IMR-90 (cell line): ENCODE measurements around the gene SLC27A1. TPM values are rescaled to one million over a fixed set of nuclear protein-coding genes. Genes with fewer than 3 reads are reported as not detected.

Experiments used
- ATAC-seq: fragments of 200-7000 bp; cut with Tn5 transposase; 2 replicates; pipeline ENCODE4 v1.9.1; 2020; ENCODE audit warnings: low read depth, mild to moderate bottlenecking, moderate library complexity
- BruUV-seq: library from RNA; stranded (reverse); fragments of 400-500 nt; replicated peaks from 2 replicates; lab custom pipeline; 2021; lab: Mats Ljungman, UMichigan
- CTCF ChIA-PET: fragments of 300-600 bp; formaldehyde crosslinking; extraction: SDS; loops from one replicate; lab custom pipeline; 2021; ENCODE audit warnings: antibody characterized with exemption; lab: Yijun Ruan, JAX
- POLR2A ChIA-PET: fragments of 300-600 bp; sonication (Branson Sonifier 250); formaldehyde crosslinking; loops from one replicate; lab custom pipeline; 2022; ENCODE audit warnings: antibody characterized with exemption; ENCODE audit not compliant: unreplicated experiment; lab: Charles Lee
- DNase-seq: peaks from one replicate; pipeline ENCODE4 v3.0.0; 2013
- H2AFZ ChIP-seq: replicated peaks from 2 replicates; pipeline ENCODE3; 2013; ENCODE audit warnings: low read length, mild to moderate bottlenecking; ENCODE audit not compliant: poor library complexity
- H2AK5ac ChIP-seq: 2 replicates; pipeline ENCODE4 v1.6.1; 2013; ENCODE audit warnings: low read depth, low read length, inconsistent platforms
- H2AK9ac ChIP-seq: replicated peaks from 2 replicates; pipeline ENCODE3; 2013; ENCODE audit warnings: mild to moderate bottlenecking, low read depth, low read length, moderate library complexity; ENCODE audit not compliant: poor library complexity
- H2BK120ac ChIP-seq: 2 replicates; pipeline ENCODE4 v1.6.1; 2013; ENCODE audit warnings: low read depth, low read length, inconsistent platforms
- H2BK15ac ChIP-seq: 3 replicates; pipeline ENCODE4 v1.6.1; 2013; ENCODE audit warnings: low read depth, low read length, inconsistent platforms
- H2BK20ac ChIP-seq: 2 replicates; pipeline ENCODE4 v1.6.1; 2013; ENCODE audit warnings: low read depth, mild to moderate bottlenecking, inconsistent platforms, low read length, moderate library complexity
- H2BK5ac ChIP-seq: 2 replicates; pipeline ENCODE4 v1.6.1; 2013; ENCODE audit warnings: mild to moderate bottlenecking, low read depth, low read length, inconsistent platforms; ENCODE audit not compliant: poor library complexity, severe bottlenecking
- H3K14ac ChIP-seq: replicated peaks from 2 replicates; pipeline ENCODE4 v1.6.1; 2013; ENCODE audit warnings: low read depth, low read length, inconsistent platforms
- H3K18ac ChIP-seq: 2 replicates; pipeline ENCODE4 v1.6.1; 2013; ENCODE audit warnings: low read depth, low read length, control low read depth
- H3K23ac ChIP-seq: 2 replicates; pipeline ENCODE4 v1.6.1; 2013; ENCODE audit warnings: low read depth, low read length, inconsistent platforms
- H3K27ac ChIP-seq: 2 replicates; pipeline ENCODE4 v1.5.1; 2013; ENCODE audit warnings: mild to moderate bottlenecking, control low read depth, low read length; ENCODE audit not compliant: insufficient read depth
- H3K27me3 ChIP-seq: 2 replicates; pipeline ENCODE4 v1.6.1; 2013; ENCODE audit warnings: low read length; ENCODE audit not compliant: control insufficient read depth, insufficient read depth
- H3K36me3 ChIP-seq: 2 replicates; pipeline ENCODE4 v1.6.1; 2013; ENCODE audit warnings: low read length, mixed read lengths; ENCODE audit not compliant: control insufficient read depth, insufficient read depth
- H3K4ac ChIP-seq: 2 replicates; pipeline ENCODE4 v1.6.1; 2013; ENCODE audit warnings: low read depth, low read length, inconsistent platforms
- H3K4me1 ChIP-seq: 2 replicates; pipeline ENCODE4 v1.6.1; 2013; ENCODE audit warnings: low read length, mixed read lengths; ENCODE audit not compliant: control insufficient read depth, insufficient read depth
- H3K4me2 ChIP-seq: 2 replicates; pipeline ENCODE4 v1.6.1; 2013; ENCODE audit warnings: low read depth, mild to moderate bottlenecking, control low read depth, low read length, moderate library complexity
- H3K4me3 ChIP-seq: 2 replicates; pipeline ENCODE4 v1.5.1; 2013; ENCODE audit warnings: low read depth, mild to moderate bottlenecking, control low read depth, low read length, moderate library complexity; ENCODE audit not compliant: insufficient read depth
- H3K56ac ChIP-seq: 2 replicates; pipeline ENCODE4 v1.6.1; 2013; ENCODE audit warnings: low read length, inconsistent platforms; ENCODE audit not compliant: insufficient read depth; ENCODE audit errors: extremely low read depth
- H3K79me1 ChIP-seq, 2 experiments: 2 replicates each; pipeline ENCODE4 v1.6.1; 2013; ENCODE audit warnings: low read length in 2 of 2, inconsistent platforms in 1 of 2, low read depth in 1 of 2
- H3K9ac ChIP-seq: 2 replicates; pipeline ENCODE4 v1.6.1; 2013; ENCODE audit warnings: low read depth, low read length, control low read depth
- H3K9me1 ChIP-seq: 2 replicates; pipeline ENCODE4 v1.6.1; 2013; ENCODE audit warnings: low read length, inconsistent platforms; ENCODE audit not compliant: insufficient read depth
- H3K9me3 ChIP-seq: 2 replicates; pipeline ENCODE4 v1.6.1; 2013; ENCODE audit warnings: low read length; ENCODE audit not compliant: control insufficient read depth, insufficient read depth
- H4K20me1 ChIP-seq: 2 replicates; pipeline ENCODE4 v1.6.1; 2013; ENCODE audit warnings: low read length, inconsistent platforms; ENCODE audit not compliant: insufficient read depth
- H4K5ac ChIP-seq: 2 replicates; pipeline ENCODE4 v1.6.1; 2013; ENCODE audit warnings: mild to moderate bottlenecking, low read depth, low read length, control low read depth
- H4K8ac ChIP-seq, 2 experiments: 2 replicates each; pipeline ENCODE4 v1.6.1; 2013; ENCODE audit warnings: low read depth in 2 of 2, low read length in 2 of 2, control low read depth in 1 of 2, inconsistent platforms in 1 of 2
- H4K91ac ChIP-seq: 2 replicates; pipeline ENCODE4 v1.6.1; 2013; ENCODE audit warnings: low read depth, low read length, inconsistent platforms; ENCODE audit not compliant: insufficient read depth
- BHLHE40 ChIP-seq: fragments of 150-350 bp; IDR thresholded peaks from 2 replicates; pipeline ENCODE4 v1.6.1; 2016; ENCODE audit warnings: mild to moderate bottlenecking, low read depth, low read length
- CHD1 ChIP-seq: IDR thresholded peaks from 2 replicates; pipeline ENCODE4 v1.6.1; 2012; ENCODE audit warnings: low read depth, low read length, improper control_type of control experiment
- MAZ ChIP-seq: IDR thresholded peaks from 2 replicates; pipeline ENCODE4 v1.6.1; 2012; ENCODE audit warnings: low read depth, mild to moderate bottlenecking, low read length, improper control_type of control experiment, moderate library complexity, borderline replicate concordance
- MXI1 ChIP-seq: IDR thresholded peaks from 2 replicates; pipeline ENCODE4 v1.6.1; 2012; ENCODE audit warnings: low read depth, mild to moderate bottlenecking, low read length, moderate library complexity, borderline replicate concordance
- SMC3 ChIP-seq: fragments of 150-350 bp; IDR thresholded peaks from 2 replicates; pipeline ENCODE4 v1.6.1; 2016; ENCODE audit warnings: low read depth, mild to moderate bottlenecking, antibody characterized with exemption, low read length, moderate library complexity
- WGBS, 2 experiments: methylation state at CpG; one replicate each; pipeline versions ENCODE4 v1.1.5 to v1.1.7; 2013; ENCODE audit warnings: missing lambda C conversion rate in 2 of 2; ENCODE audit not compliant: insufficient read length in 1 of 2; ENCODE audit errors: extremely low coverage in 2 of 2; 5-methylcytosine and 5-hydroxymethylcytosine counted together
- dilution Hi-C: fragments of 300-500 bp; cut with HindIII; formaldehyde crosslinking; loops from one replicate; pipeline ENCODE4 v1.14.3; 2018; ENCODE audit warnings: low sequenced_read_pairs; ENCODE audit not compliant: unreplicated experiment
- in situ Hi-C: fragments of 300-500 bp; cut with MboI; formaldehyde crosslinking; loops from 3 replicates; pipeline ENCODE4 v1.14.3; 2019; ENCODE audit warnings: low sequenced_read_pairs, inconsistent platforms, mixed read lengths
- intact Hi-C: fragments of 100-400 bp; cut with micrococcal nuclease; formaldehyde crosslinking; loops from 2 replicates; pipeline ENCODE4 v1.10.0; 2022
- polyA plus RNA-seq, 3 experiments: library from polyadenylated mRNA; depleted of rRNA; stranded (reverse); fragments of >200 nt; gene quantifications; 2 replicates each; pipeline ENCODE4 v1.2.3, GENCODE V29; 2012; ENCODE audit warnings: low replicate concordance in 1 of 3
- total RNA-seq: library from RNA; depleted of rRNA; stranded (reverse); fragments of >200 nt; gene quantifications from 2 replicates; pipeline ENCODE4 v1.2.3, GENCODE V29; 2012

SLC27A1 gene
- total and polyA plus RNA-seq, 2 of the 4 experiments (the other 2 are of a cell fraction) = 4.8 to 12.9 TPM

GRCh38 chr19:17431417-17431816 is 38.9 kb upstream of the SLC27A1 start:
- in situ Hi-C loops (no loop called here), dilution Hi-C loops (no loop called here), intact Hi-C loops (no loop called here)
- Histone ChIP-seq H3K79me1 (no peaks in the 10 kb centered on the region), H2AK9ac (no peak overlapping the region), H2BK5ac (no peak overlapping the region), H3K18ac (no peak overlapping the region), H4K5ac (no peak overlapping the region), H3K4me2 (no peak overlapping the region), H3K4me3 (no peak overlapping the region), H3K14ac (no peak overlapping the region), H3K36me3 (no peaks in the 10 kb centered on the region), H3K9ac (no peak overlapping the region), H2AK5ac (no peak overlapping the region), H2BK15ac (no peak overlapping the region), H4K91ac (no peak overlapping the region), H3K4me1 (no peaks in the 10 kb centered on the region), H2BK20ac (no peak overlapping the region), H3K9me1 (no peaks in the 10 kb centered on the region), H2BK120ac (no peak overlapping the region), H3K27ac (no peak overlapping the region), H3K23ac (no peak overlapping the region), H3K9me3 (peaks cover 2% of the 10 kb centered on the region; the same call in 1 of the 2 replicates), H4K8ac (no peak overlapping the region), H2AFZ (no peak overlapping the region), H3K56ac (no peak overlapping the region), H3K4ac (no peak overlapping the region), H3K27me3 (no peaks in the 10 kb centered on the region), H4K20me1 (no peaks in the 10 kb centered on the region)
- BruUV-seq = no TSS peak
- TF ChIP-seq BHLHE40 (no peak), MXI1 (no peak), SMC3 (no peak), CHD1 (no peak), MAZ (no peak)
- ATAC-seq = no peak
- POLR2A ChIA-PET = no interaction called here
- CTCF ChIA-PET = no interaction called here
- 71% methylated on average over 3 of the region's 7 CpGs; no CpG with 5 or more reads in 1 of the 2 experiments for WGBS, 2 experiments
- no peak for DNase-seq
